Measurements from ENCODE around the gene HRG. TPM values are rescaled to one million over a fixed set of nuclear protein-coding genes. Genes with fewer than 3 reads are reported as not detected.
"Not testable (repeated sequence)": the region's sequence is repeated elsewhere in the genome, so short reads cannot be mapped to it uniquely, and the experiment has no call there.

HRG gene, protein sequence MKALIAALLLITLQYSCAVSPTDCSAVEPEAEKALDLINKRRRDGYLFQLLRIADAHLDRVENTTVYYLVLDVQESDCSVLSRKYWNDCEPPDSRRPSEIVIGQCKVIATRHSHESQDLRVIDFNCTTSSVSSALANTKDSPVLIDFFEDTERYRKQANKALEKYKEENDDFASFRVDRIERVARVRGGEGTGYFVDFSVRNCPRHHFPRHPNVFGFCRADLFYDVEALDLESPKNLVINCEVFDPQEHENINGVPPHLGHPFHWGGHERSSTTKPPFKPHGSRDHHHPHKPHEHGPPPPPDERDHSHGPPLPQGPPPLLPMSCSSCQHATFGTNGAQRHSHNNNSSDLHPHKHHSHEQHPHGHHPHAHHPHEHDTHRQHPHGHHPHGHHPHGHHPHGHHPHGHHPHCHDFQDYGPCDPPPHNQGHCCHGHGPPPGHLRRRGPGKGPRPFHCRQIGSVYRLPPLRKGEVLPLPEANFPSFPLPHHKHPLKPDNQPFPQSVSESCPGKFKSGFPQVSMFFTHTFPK
- polyA plus RNA-seq (ENCODE audit: insufficient read depth in 1 of 5, insufficient read length in 5 of 5, low replicate concordance in 1 of 5), result 1 to 10 TPM in 1 of 5 donors, under 1 TPM in 3, not detected in 1; 0.09 to 1.1 (median 0.11) TPM
- long read RNA-seq, donor 1, result 0 reads
- long read RNA-seq, donor 2, result 0 reads
- long read RNA-seq, donor 3, result 0 reads
- long read RNA-seq, donor 4, result 0 reads
- long read RNA-seq, donor 5, result 0 reads
- long read RNA-seq, donor 6, result 0 reads
- long read RNA-seq, donor 7, result 0 reads
- long read RNA-seq, donor 8, result 0 reads

DNA sequence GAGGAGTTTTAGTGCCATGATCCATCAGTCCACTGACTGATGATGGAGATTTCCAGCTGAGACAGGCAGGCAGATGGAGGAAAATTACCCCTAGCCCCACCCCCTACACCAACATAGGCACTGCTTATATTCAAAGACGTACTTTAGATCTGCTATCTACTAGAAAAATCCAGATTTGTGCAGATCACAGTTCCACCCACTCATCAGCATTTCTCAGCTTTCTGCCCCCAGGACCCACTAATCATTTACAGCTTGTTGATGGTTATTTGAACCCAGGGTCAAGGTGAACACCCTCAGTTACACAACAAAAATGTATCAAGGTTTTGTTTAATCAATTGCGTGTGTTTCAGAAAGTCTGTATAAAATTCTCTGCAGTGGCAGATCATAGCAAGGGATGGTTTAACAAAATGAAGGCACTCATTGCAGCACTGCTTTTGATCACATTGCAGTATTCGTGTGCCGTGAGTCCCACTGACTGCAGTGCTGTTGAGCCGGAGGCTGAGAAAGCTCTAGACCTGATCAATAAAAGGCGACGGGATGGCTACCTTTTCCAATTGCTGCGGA lies at the start of gene HRG:
Gene HRG (plus strand): TSS at position 390 of the 564 bp plus-strand sequence. CDS start 18 bp downstream, at position 408.
- DNase-seq, result no peak

DNA sequence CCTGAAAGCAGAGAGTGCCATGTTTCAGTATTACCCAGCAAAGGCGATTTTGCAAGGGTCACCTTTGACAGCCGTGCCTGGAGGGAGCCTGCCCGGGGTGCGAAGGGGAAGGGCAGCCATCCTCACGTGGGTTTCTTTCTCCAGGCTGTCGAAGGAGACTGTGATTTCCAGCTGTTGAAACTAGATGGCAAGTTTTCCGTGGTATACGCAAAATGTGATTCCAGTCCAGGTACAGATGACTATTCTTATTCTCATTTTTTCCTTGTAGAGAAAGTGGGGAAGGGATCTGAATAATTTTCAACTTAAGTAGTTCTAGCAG lies 49.6 kb upstream of the HRG start:
- DNase-seq, result no peak

DNA sequence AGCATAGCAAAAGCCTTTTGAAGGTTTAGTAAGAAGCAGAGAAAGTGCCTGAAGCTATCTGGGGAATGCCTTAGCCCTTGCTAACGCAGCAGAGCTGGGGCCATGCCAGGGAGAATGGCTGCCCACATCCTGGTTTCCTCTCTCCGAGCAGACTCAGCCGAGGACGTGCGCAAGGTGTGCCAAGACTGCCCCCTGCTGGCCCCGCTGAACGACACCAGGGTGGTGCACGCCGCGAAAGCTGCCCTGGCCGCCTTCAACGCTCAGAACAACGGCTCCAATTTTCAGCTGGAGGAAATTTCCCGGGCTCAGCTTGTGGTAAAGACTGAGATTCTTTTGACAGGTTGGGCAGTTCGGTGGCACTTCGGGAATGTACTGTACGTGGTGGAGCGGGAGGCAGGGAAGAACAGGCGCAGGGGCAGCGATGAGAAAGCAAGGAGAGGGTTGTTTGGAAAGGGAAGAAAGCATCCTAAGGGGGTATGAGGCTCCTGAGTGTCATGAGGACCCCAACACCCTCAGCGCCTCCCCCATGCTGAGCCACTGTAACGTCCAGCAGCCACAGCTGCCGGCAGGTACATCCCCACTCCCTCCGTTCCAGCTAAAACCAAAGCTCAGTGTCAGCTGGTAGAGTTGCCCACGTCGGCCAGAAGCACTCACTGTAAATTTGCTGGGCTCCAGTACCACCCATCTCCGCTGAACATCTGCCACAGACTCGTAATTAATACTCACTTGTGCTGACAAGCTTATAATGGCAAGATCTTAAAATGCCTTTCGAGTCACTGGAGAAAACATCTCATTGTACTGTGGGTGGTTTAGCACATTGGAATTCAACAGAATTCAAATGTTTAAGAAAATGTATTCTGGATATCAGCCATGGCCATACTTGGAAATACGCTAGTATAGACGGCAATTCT lies 48.5 kb upstream of the HRG start:
- peak; percentile 58 to 59 for DNase-seq

DNA sequence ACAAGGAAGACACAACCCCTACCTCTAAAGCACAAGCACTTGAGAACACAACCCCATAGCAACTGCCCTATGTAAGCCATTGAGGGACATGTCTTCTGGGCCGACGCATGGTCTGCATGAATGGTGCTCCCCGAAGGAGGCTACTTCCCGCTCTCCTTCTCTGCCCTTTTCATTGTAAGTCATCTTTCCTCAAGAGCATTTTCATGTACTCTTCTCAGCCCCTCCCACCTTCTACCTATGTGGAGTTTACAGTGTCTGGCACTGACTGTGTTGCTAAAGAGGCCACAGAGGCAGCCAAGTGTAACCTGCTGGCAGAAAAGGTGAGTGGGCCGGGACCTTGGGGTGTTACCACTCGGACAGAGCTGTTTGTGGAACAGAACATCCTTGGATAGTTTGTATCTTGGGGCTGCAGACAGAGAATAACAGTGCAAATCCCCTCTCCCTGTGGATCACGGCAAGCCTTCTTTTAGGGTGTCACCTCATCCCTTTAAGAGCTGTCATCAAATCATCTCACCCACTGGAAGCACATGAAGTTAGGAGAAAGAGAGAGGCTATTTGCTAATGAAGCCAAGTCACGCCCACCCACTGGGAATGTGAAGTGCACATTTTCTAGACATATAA lies 47.4 kb upstream of the HRG start:
- DNase-seq, result no peak

DNA sequence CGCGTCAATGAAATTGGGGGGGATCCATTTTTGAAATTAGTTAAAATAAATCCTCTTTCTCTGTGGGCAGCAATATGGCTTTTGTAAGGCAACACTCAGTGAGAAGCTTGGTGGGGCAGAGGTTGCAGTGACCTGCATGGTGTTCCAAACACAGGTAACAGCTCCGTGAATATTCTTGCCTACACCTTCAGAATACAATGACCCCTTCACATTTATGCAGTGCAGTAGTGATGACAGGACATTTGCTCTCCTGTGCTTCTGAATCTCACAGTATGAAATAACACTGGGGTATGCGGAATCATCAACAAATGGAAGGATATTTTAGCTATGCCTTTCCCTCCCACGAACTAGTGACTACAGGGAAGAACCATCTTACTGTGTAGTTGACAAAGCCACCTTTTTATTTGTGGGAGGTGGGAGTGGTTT lies 46.0 kb upstream of the HRG start:
- no peak for DNase-seq

DNA sequence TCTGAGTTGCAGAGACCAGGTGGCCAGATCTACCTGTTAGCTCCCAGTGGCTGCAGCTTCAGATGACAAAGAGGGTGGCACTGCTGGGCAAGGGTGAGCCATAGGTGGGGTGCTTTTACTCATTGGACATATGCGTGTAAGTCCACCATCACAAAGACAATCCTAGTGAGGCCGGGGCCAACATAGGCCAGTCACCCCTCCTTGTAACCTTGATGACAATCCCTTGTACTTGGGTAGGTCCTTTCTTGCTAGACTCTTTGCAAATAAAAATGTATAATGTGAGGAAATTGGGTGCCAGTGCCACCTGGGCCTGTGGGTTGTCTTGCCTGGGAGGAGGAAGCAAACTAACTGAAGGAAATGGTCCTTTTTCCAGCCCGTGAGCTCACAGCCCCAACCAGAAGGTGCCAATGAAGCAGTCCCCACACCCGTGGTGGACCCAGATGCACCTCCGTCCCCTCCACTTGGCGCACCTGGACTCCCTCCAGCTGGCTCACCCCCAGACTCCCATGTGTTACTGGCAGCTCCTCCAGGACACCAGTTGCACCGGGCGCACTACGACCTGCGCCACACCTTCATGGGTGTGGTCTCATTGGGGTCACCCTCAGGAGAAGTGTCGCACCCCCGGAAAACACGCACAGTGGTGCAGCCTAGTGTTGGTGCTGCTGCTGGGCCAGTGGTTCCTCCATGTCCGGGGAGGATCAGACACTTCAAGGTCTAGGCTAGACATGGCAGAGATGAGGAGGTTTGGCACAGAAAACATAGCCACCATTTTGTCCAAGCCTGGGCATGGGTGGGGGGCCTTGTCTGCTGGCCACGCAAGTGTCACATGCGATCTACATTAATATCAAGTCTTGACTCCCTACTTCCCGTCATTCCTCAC lies 45.4 kb upstream of the HRG start:
- no peak for DNase-seq

DNA sequence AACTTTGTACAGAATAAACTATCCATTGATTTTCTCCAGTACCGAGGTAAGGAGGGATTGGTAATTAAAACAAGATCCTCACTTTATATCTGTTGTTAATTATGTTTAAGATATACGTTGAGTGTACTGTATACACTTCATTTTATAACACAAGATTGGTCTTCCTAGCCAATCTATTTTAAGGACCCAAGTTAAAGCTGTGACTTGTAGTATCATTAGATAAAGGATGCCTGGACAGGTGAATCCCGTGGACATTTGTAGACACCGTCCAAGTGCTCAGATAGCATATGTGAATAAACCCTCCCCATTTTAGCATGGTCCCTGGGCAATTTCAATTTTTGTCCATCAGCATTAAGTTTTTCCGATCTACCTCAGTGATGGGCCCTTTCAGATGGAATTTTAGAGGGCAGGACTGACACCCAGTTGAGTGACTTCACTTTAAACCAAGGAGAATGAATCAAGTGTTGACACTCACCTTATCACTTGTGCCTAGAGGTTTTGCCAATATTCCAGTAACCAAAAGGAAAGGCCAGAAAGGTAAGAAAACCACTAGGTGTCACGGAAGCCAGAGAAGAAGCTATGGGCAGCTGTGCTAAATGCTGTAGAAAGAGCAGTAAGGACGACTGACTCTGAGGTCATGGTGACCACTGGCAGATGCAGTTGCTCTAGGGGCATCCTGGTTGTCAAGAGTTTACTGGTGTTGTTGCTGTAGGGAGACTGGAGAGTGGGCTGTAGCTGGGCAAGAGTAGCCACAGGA lies 43.7 kb upstream of the HRG start:
- DNase-seq, result no peak

DNA sequence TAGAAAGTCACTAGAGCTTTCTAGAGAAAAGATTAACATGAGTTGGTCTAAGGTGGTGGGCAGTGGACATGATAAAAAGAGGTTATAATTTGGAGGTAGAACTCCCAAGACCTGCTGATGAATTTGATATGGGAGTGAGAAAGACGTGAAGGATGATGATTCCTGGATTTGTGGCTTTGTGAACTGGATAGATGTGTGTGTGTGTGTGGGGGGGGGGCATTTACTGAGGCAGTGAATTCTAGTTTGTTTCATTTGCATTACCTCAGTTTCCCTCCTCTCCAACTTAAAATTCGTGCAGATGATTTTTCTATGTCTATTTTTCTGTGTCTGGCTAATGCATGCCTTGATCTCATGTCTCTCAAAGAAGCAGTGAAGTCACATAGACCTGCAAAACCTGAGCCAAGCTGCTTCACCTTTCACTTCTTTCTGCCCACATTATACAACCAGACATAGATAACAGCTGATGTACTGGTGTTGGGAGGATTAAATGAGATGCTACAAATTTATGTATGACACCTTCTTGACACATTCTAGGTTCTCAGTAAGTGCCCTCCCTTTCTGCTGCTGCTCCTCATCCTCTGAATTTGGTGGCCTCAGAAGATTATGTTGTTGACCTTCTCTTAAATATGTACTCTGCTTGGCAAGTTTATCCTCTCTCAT lies 43.0 kb upstream of the HRG start:
- no peak for DNase-seq

DNA sequence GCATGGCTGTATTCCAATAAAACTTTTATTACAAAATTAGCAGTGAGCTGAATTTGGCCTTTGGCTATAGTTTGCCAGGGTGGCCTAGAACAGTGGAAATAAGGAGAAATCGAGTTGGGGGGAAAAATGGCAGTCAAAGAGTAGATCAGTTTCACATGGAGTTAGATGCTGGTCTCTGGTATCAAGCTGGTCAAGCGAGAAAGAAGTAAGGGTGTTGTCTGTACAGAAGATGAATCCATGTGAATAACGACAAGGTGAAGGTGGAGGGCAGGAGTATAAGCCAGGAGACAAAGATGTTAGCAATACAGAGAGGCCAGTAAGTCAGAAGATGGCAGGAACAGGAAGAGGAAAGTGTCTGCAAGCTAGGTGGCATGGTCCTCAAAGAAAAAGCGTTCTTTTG lies 41.2 kb upstream of the HRG start:
- no peak for DNase-seq

DNA sequence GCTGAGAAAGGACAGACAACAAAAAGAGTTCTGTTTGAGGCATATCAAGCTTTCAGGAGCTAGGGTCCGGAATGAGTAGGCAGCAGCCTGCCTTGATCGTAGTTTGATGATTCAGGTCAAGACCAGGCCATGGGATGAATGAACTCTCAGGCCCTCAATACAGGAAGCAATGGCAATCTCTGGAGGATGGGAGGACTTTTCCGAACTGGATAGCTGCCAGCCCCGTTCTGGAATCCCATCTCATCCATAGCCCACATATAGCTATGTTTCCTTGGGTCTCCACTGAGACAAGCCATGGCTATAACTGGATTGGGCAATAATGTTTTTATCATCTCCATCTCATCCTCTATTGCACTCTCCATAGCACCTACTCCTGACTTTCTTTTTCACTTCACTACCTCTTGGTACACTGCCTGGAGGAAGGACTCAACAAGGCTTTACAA lies 40.2 kb upstream of the HRG start:
- DNase-seq, result no peak

DNA sequence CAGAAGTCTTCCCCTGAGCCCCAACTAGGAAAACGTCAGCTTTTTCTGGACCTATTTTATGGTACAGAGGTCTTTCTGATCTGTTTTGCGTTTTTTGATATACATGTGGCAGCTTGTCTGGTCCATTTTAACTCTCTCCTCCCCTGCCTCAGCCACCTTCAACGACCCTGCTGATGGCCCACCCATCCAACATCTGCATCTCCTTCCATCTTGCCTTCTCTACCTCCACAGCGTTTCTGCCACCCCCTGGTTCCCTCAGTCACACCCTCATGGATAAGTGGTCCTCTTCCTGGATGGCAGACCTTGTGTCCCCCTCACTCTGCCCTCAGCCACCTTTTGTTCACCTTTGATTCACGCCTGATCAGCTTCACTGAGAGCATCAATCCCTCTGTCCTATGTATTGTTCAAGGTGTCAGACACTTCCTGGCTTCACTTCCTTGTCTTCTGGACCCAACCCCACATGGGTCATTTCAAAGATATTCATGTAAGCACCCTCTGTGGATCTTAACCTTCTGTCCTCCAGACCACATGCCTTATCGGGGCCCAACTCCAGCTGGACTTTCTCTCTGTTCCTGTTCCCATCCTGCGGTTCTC lies 39.5 kb upstream of the HRG start:
- DNase-seq, result no peak

DNA sequence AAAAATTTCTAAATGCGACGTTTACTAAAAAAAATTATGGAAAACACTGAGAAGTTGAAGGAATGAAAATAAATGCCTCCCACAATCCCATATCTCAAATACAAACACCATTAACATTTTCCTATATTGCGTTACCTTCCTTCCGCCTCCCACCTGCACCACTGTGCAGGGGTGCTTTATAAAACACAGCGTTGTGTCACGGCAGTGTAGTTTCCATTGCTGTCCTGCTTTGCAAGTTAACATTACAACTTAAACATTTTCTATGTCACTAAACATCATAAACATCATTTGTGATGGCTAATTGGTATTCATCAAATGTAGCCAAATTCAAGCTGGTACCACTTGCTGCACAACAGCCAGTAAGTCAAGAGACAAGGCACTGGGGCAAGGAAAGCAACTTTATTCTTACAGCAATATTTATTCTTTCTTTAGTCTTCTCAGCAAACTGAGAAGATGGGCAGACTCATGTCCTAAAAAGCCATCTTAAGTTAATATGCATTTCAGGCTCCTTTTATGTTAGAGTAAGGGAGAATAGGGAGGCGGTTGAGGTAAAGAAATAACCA lies 37.9 kb upstream of the HRG start:
- DNase-seq, result no peak

DNA sequence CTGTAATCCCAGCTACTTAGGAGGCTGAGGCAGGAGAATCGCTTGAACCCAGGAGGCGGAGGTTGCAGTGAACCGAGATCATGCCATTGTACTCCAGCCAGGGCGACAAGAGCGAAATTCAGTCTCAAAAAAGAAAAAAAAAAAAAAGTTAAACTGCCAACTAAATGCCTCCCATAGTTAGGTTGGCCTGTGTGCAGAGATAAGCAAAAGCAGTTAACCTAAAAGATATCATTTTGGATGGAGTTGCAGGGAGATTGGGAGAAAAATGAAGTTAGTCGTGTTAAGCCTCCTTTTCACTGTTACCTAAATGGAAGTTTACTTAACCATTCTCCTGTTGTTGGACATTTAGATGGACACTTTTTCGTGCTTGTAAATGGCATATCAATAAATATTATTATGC lies 37.1 kb upstream of the HRG start:
- no peak for DNase-seq

DNA sequence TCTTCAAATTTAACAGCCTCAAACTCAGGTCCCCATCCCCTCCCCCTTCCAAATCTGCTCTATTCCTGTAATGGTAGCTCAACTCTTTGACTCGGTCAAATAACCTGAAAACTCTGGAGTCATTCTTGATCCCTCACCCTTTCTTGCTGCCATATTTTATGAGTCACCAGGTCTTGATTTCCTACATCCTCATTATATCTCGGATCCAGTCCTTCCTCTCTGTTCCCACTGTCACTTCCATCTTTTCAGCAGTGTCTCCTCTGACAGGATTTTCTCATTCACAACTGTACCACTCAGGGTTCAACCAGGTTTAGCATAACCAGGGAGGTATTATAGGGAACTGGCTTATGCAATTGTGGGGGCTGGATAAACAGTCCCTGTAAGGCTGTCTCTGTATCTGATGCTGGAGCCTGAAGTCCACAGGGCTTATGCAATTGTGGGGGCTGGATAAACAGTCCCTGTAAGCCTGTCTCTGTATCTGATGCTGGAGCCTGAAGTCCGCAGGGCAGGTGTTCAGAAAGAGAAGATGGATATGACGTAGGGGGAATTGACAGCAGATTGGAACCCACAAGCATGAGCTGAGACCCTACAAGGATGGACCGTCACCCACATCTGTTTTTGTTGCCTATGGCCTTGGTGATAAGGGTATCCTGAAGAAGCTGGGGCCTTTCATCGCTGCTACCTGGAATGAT lies 34.7 kb upstream of the HRG start:
- no peak for DNase-seq

DNA sequence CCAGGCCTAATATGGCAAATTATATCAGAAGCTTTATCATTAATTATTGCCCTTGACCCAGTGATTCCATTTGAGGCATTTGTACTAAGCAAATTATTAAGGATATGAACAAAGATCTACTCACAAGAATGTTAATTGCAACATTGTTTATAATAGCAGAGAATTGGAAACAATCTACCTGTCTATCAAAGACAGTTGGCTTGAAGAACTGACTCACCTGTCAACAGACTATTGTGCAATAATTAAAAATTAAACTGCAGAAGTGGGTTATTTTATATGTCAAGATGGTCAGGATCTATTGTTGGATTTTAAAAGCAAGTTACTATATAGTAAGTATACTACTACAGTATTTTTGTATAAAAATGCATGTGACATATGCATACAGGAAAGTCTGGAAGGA lies 32.3 kb upstream of the HRG start:
- DNase-seq, result no peak

DNA sequence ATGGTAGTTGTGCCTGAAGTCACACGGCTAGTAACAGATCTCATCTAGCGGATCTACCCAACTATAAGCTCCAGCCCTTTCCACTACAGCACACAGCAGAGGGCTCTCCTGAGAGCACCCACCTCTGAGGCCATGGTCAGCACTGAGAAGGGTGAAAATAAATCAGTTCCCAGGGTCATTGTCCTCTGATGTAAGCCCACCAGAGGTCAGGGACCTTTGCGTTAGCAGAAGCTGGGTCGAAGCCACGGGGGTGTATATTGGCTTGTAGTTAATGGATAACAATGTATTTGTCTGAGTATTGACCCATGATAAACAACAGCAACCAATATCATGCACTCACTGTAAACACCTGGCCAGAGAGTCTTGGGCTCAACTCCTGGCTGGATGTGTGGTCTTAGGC lies 31.6 kb upstream of the HRG start:
- DNase-seq, result not testable (repeated sequence)

DNA sequence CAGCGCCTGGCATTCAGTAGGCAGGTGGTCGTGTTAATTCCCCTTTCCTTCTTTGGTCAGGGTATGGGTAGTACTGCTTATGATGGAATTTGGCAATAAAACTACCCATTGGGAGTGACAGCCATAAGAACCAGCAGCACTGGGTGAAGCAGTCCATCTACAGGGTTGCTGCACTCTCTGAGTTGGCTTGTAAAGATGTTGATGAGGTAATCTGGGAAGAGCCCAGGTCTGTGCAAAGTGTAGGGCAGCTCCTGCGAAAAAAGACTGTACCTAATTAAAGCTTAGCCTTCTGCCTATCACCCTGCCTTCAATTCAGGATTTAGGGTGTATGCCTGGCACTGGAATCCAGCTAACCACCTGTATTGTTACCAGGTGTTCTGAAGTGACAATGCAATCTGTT lies 30.3 kb upstream of the HRG start:
- DNase-seq, result no peak

DNA sequence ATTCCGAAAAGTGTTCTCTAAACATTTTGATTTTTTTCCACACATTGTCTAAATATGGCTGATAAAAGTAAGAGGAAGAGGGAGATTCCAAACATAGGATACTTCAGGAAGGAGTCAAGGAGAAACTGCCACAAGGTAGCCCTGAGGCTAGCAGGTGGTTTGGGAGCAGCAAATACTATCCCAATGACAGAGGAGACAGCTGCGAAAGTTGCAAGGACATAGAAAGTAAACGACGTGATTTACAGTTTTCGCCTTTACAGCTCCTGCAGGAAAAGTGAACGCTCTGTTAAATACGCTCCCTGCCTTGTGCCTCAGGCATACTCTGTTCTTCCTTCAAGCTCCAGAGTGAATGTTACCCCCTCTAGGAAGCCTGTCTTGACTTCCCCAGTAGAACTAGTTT lies 29.3 kb upstream of the HRG start:
- DNase-seq, result no peak

All from right lung (tissue), 10 donors.